Pancreas (tissue), 10 donors: Measurements from ENCODE around the gene ERCC2. TPM values are rescaled to one million over a fixed set of nuclear protein-coding genes. Genes with fewer than 3 reads are reported as not detected.

Experiments
- ATAC-seq, 4 donors: fragments of 200-7000 bp; cut with Tn5 transposase; one replicate each; pipeline versions ENCODE4 v1.8.0 to v1.9.1; 2020; ENCODE audit warnings: mild to moderate bottlenecking in 4 of 4, moderate library complexity in 4 of 4
- DNase-seq, 6 donors: peaks; one replicate each; pipeline ENCODE4 v3.0.0-alpha.2; 2020
- FAIRE-seq: peaks from 2 replicates; lab custom pipeline; 2012; peaks lifted over from hg19 to GRCh38; lab: Jason Lieb, UNC
- H3K27ac ChIP-seq, 4 donors: fragments of 200-600 bp; sonication (generic); 1 replicate in 3 of 4; 2 replicates in 1 of 4; pipeline versions ENCODE4 v1.5.0 to v1.8.0; 2020
- H3K27me3 ChIP-seq, 4 donors: fragments of 200-600 bp; one replicate each; pipeline ENCODE4 v1.8.0; 2021
- H3K36me3 ChIP-seq, 3 donors: fragments of 200-600 bp; sonication (generic) in 1 of 3; one replicate each; pipeline versions ENCODE4 v1.5.0 to v1.8.0; 2020 to 2021
- H3K4me1 ChIP-seq, 3 donors: fragments of 200-600 bp; one replicate each; pipeline ENCODE4 v1.8.0; 2021
- H3K4me3 ChIP-seq, 4 donors: fragments of 200-600 bp; sonication (generic) in 2 of 4; one replicate each; pipeline versions ENCODE4 v1.5.0 to v1.8.0; 2020 to 2021
- H3K9me3 ChIP-seq, 4 donors: fragments of 200-600 bp; one replicate each; pipeline ENCODE4 v1.8.0; 2021
- WGBS, 2 donors: extraction: QIAGEN DNeasy Blood & Tissue Kit; methylation state at CpG; one replicate each; pipeline ENCODE4 v1.1.7; 2013; 5-methylcytosine and 5-hydroxymethylcytosine counted together
- intact Hi-C, 3 donors: fragments of 100-400 bp; cut with DNase I; formaldehyde crosslinking; loops; one replicate each; pipeline versions ENCODE4 v1.11.1 to v1.14.2; 2022
- polyA plus RNA-seq, 2 donors: library from polyadenylated mRNA; stranded (reverse); fragments of 200-250 nt; gene quantifications; one replicate each; pipeline ENCODE4 v1.2.3, GENCODE V29; 2013
- total RNA-seq, 6 donors: library from RNA; stranded (reverse); fragmentation: NEBNext Ultra II Directional in 4 of 6; extraction: Animal tissue kit (Norgen Biotek cat#: 25700) in 4 of 6; gene quantifications; one replicate each; pipeline versions ENCODE4 v1.2.1 to v1.2.4, GENCODE V29; 2021 to 2023
- TF ChIP-seq, protein P1 (sequence below), 4 donors: fragments of 200-600 bp; sonication (generic) in 3 of 4; IDR thresholded peaks; one replicate each; pipeline versions ENCODE4 v1.5.0 to v1.8.0; 2021; ENCODE audit warnings: antibody characterized with exemption in 4 of 4
- donor health status: healthy with polysubstance abuse.
- donor health status: DM: no; HTN: no; CAD: no; lungs with moderate emphysema.
- donor health status: DM: no; HTN: no; CAD: no.
- donor health status: control.
- donor health status: control.
- donor health status: Bipolar disorder and iron deficiency.
- donor health status: DM: yes; HTN: yes; CAD: no.
- donor health status: DM: no; HTN: no; CAD: no.
- donor health status: DM: no; HTN: no; CAD: no.
- donor health status: DM: yes; HTN: yes; CAD: no.

The ERCC2 gene
- total and polyA plus RNA-seq, 8 donors = 7.1 to 19.5 (median 10.2) TPM

DNA sequence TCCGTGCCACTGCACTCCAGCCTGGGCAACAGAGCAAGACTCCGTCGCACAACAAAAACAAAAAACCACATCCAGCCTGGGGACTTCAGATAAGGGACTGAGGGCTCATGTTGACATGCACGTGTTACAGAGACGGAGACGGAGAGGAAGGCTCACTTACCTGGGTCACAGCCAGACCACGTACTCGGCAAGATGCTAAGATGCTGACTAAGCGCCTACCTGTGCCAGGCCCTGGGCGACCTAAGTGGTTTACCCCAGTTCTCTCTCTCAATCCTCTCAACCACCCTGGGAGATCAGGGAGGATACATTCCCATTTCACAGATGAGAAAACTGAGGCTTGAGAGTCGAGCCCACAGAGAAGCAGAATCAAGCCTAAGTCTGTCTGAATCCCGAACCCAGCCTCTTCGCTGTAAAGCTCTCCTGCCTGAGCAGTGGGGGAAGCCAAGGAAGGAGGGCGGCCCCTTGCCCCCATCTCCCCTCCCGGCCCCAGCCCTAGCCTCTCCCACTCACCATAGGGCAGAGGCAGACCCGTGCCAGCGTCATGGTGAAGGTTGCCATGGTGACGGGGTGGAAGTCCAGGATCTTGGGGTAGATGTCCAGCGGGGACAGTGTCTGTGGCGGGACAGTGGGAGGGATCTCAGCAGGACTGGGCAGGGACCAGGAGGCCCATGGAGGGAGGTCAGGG lies 13.5 kb downstream of the ERCC2 start:
- TF ChIP-seq, protein P1, sequence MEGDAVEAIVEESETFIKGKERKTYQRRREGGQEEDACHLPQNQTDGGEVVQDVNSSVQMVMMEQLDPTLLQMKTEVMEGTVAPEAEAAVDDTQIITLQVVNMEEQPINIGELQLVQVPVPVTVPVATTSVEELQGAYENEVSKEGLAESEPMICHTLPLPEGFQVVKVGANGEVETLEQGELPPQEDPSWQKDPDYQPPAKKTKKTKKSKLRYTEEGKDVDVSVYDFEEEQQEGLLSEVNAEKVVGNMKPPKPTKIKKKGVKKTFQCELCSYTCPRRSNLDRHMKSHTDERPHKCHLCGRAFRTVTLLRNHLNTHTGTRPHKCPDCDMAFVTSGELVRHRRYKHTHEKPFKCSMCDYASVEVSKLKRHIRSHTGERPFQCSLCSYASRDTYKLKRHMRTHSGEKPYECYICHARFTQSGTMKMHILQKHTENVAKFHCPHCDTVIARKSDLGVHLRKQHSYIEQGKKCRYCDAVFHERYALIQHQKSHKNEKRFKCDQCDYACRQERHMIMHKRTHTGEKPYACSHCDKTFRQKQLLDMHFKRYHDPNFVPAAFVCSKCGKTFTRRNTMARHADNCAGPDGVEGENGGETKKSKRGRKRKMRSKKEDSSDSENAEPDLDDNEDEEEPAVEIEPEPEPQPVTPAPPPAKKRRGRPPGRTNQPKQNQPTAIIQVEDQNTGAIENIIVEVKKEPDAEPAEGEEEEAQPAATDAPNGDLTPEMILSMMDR (IDR thresholded peaks at IDR 0.05) = no peak
- H3K36me3 ChIP-seq = peaks cover 0 to 6% (median 0%) of the 10 kb centered on the region in 3 donors
- H3K27me3 ChIP-seq = no peaks in the 10 kb centered on the region
- no peaks in the 10 kb centered on the region for H3K9me3 ChIP-seq
- 91 to 93% methylated on average over 20 of the region's 20 CpGs for WGBS, 2 donors
- H3K4me1 ChIP-seq = no peaks in the 10 kb centered on the region
- FAIRE-seq = no peak
- no peak for ATAC-seq
- intact Hi-C loops = no loop called here
- DNase-seq = no peak
- no peak overlapping the region for H3K4me3 ChIP-seq
- no peak overlapping the region for H3K27ac ChIP-seq

DNA sequence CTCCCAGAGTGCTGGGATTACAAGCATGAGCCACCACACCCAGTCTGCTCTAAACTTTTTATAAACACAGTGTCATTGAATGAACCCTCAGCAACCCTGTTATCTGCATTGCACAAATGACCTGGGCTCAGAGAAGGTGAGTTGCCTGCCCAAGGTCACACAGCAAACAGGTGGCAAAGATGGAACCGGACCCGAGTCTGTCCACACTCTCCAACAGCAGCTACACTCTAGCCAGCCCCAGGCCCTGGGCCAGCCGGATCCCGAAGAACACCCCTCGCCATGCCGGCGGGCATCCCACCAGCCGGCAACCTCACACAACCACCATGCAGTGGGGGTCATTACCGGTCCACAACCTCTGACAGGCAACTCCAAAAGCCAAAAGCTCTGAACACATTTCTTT lies 14.5 kb downstream of the ERCC2 start:
- Histone ChIP-seq H3K4me3 (no peak overlapping the region), H3K27ac (no peak overlapping the region), H3K27me3 (no peaks in the 10 kb centered on the region), H3K4me1 (no peaks in the 10 kb centered on the region), H3K9me3 (no peaks in the 10 kb centered on the region), H3K36me3 (peaks cover 0 to 6% (median 0%) of the 10 kb centered on the region in 3 donors)
- DNase-seq = no peak
- TF ChIP-seq, protein P1 (IDR thresholded peaks at IDR 0.05) = no peak
- FAIRE-seq = no peak
- intact Hi-C loops = no loop called here
- no peak for ATAC-seq
- WGBS, 2 donors = 87 to 91% methylated on average over 9 of the region's 9 CpGs

DNA sequence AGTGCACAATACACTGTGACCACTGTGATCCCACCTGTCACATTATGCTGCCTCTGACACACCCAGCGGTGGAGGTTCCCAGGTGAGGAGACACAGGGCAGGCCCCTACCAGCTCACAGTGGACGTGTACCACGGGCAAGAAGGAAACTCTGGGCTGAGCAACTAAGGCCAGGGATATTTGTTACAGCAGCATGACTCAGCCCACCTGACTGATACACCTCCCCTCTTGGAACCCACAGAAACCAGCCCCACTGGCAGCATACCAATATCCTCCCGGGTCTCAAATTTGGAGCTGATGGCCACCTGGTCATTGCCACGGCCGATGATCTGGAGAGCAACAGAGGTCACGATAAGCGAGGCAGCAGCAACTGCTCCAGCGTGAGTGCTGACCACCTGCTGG lies 15.0 kb downstream of the ERCC2 start:
- 97 to 99% methylated on average over 9 of the region's 9 CpGs for WGBS, 2 donors
- no peak overlapping the region for H3K4me3 ChIP-seq
- peaks cover 0 to 6% (median 0%) of the 10 kb centered on the region in 3 donors for H3K36me3 ChIP-seq
- H3K27me3 ChIP-seq = no peaks in the 10 kb centered on the region
- no peak for FAIRE-seq
- H3K27ac ChIP-seq = no peak overlapping the region
- H3K4me1 ChIP-seq = no peaks in the 10 kb centered on the region
- no peak for DNase-seq
- H3K9me3 ChIP-seq = no peaks in the 10 kb centered on the region
- TF ChIP-seq, protein P1 (IDR thresholded peaks at IDR 0.05) = no peak
- intact Hi-C loops = no loop called here
- ATAC-seq = no peak

GRCh38 chr19:45354241-45354842 lies 16.0 kb downstream of the ERCC2 start:
- TF ChIP-seq, protein P1 (IDR thresholded peaks at IDR 0.05) = no peak
- 89 to 94% methylated on average over 11 of the region's 11 CpGs for WGBS, 2 donors
- ATAC-seq (no peak), FAIRE-seq (no peak), DNase-seq (no peak)
- no peak overlapping the region for H3K27ac ChIP-seq
- H3K4me1 ChIP-seq = no peaks in the 10 kb centered on the region
- no peak overlapping the region for H3K4me3 ChIP-seq
- intact Hi-C loops = no loop called here
- H3K9me3 ChIP-seq = no peaks in the 10 kb centered on the region
- no peaks in the 10 kb centered on the region for H3K27me3 ChIP-seq
- H3K36me3 ChIP-seq = peaks cover 0 to 6% (median 0%) of the 10 kb centered on the region in 3 donors
